Stimulated activated naive CD8-positive, alpha-beta T cell treated with anti-CD3 and anti-CD28 coated beads, Interleukin-15, Interleukin-2, amounts not matched to agents 100 ng/mL and 50 ng/mL, for 24 hours (primary cell): ENCODE results near the gene HS6ST3.
"Not testable (repeated sequence)": the region's sequence is repeated elsewhere in the genome, so short reads cannot be mapped to it uniquely, and the experiment has no call there.

Experiments used
- H3K27ac Mint-ChIP-seq: one replicate; pipeline ENCODE4 v1.8.0; 2021; ENCODE audit warnings: mild to moderate bottlenecking, mixed read lengths
- H3K27me3 Mint-ChIP-seq: one replicate; pipeline ENCODE4 v1.8.0; 2021; ENCODE audit warnings: mixed read lengths
- H3K36me3 Mint-ChIP-seq: one replicate; pipeline ENCODE4 v1.8.0; 2021; ENCODE audit warnings: low read depth, mixed read lengths
- H3K4me1 Mint-ChIP-seq: one replicate; pipeline ENCODE4 v1.8.0; 2021; ENCODE audit warnings: low read depth, mixed read lengths
- H3K4me3 Mint-ChIP-seq: one replicate; pipeline ENCODE4 v1.8.0; 2021; ENCODE audit warnings: mild to moderate bottlenecking, mixed read lengths
- H3K9me3 Mint-ChIP-seq: one replicate; pipeline ENCODE4 v1.8.0; 2021; ENCODE audit warnings: mixed read lengths

Gene HS6ST3

DNA sequence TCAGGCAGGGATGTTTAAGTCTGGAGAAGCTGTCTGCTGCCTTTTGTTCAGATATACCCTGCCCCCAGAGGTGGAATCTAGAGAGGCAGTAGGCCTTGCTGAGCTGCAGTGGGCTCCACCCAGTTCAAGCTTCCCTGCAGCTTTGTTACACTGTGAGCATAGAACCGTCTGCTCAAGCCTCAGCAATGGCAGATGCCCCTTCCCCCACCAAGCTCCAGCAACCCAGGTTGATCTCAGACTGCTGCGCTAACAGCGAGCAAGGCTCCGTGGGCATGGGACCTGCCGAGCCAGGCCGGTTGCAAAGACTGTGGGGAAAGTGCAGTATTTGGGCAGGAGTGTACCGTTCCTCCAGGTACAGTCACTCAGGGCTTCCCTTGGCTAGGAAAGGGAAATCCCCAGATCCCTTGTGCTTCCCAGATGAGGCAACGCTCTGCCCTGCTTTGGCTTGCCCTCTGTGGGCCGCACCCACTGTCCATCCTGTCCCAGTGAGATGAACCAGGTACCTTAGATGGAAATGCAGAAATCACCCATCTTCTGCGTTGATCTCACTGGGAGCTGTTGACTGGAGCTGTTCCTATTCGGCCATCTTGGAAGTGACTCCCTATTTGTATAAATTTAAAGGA lies 434.6 kb downstream of the HS6ST3 start:
- not testable (repeated sequence) for H3K4me1 Mint-ChIP-seq, H3K4me3 Mint-ChIP-seq
- peaks cover 14% of the 10 kb centered on the region for H3K9me3 Mint-ChIP-seq

DNA sequence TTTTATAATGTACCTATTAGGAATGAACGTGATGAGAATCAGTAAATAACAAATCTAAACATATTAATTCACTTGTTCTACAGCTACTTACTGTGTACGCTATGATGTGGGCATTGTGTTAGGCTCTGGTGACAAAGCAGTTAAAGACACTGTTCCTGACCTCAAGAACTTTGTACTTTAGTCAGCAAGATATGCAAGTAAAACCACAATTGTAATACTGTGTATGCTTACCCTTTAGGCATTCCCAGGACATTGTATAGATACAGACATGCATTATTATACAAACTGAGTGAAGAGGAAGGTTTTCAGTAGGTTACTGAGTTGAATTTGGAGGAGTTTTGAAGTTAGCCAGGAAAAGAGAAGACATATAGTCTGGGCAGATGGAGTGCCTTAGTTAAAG lies 435.8 kb downstream of the HS6ST3 start:
- Mint-ChIP-seq H3K27me3 (no peaks in the 10 kb centered on the region), H3K27ac (no peak overlapping the region), H3K4me3 (no peak overlapping the region), H3K9me3 (peaks cover 14% of the 10 kb centered on the region), H3K4me1 (no peaks in the 10 kb centered on the region), H3K36me3 (no peaks in the 10 kb centered on the region)

More for the DNA sequence above, 434.6 kb downstream of the HS6ST3 start:
- H3K27me3 Mint-ChIP-seq, H3K27ac Mint-ChIP-seq, H3K36me3 Mint-ChIP-seq: not testable (repeated sequence)

DNA sequence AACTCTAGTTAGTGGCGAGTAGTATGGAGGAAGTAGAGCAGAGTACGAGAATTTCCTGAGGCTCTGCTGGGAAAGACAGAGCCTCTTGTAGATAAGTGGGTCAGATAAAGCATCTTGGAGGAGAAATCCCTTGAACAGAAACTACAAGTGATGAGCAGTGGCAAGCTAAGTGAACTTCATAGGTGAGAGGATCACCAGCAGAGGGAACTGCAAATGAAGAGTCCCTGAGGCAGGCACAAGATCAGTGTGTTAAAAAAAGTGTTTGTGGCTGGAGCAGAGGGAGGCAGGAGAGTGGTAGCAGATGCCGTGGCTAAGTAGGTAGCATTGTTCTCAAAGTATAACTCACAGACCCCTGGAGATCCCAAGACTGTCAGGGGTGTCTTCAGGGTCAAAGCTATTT lies 437.6 kb downstream of the HS6ST3 start:
- no peak overlapping the region for H3K4me3 Mint-ChIP-seq
- H3K27ac Mint-ChIP-seq, result no peak overlapping the region
- no peaks in the 10 kb centered on the region for H3K27me3 Mint-ChIP-seq
- H3K36me3 Mint-ChIP-seq, result no peaks in the 10 kb centered on the region
- no peaks in the 10 kb centered on the region for H3K4me1 Mint-ChIP-seq
- H3K9me3 Mint-ChIP-seq, result peaks cover 7% of the 10 kb centered on the region

DNA sequence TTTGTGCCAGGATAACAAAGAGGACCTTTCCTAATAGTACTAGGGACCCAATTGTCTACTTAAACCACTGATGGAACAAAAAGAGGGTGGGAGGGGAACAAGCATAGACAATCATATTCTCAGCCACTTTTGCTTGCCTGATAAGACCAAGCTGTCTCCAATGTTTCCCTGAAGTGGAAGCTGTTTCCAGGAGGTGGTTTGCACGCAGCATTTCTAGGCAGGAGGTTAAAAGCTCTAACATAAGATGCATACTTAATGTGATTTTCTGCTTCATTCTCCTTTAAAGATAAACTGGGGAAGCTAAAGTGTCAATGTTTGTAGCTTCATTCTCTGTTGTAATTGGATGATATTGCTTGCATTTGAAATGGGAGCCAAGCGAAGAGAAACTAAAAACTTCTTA lies 442.9 kb downstream of the HS6ST3 start:
- Mint-ChIP-seq H3K36me3 (no peaks in the 10 kb centered on the region), H3K4me3 (no peak overlapping the region), H3K9me3 (no peaks in the 10 kb centered on the region), H3K27me3 (no peaks in the 10 kb centered on the region), H3K27ac (no peak overlapping the region), H3K4me1 (no peaks in the 10 kb centered on the region)

DNA sequence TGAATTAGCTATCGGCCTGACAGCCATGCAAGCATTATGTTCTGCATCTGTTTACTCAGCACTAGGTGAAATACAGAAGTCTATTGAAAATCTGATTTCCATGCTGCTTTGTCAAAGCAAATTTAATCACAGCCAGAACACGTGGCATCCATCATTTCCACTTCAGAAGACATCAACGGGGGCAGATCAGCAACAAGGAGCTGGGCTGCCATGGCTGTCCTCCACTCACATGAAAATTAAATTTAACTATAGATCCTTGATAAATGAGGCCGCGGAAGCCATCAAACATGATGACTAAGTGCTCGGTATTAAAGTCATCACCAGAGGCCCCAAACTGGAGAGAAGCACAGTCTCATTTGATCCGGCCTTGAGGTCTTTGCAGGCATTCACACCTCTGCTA lies 443.5 kb downstream of the HS6ST3 start:
- no peaks in the 10 kb centered on the region for H3K9me3 Mint-ChIP-seq
- no peak overlapping the region for H3K27ac Mint-ChIP-seq
- H3K4me1 Mint-ChIP-seq, result no peaks in the 10 kb centered on the region
- H3K4me3 Mint-ChIP-seq, result no peak overlapping the region
- H3K27me3 Mint-ChIP-seq, result no peaks in the 10 kb centered on the region
- no peaks in the 10 kb centered on the region for H3K36me3 Mint-ChIP-seq

DNA sequence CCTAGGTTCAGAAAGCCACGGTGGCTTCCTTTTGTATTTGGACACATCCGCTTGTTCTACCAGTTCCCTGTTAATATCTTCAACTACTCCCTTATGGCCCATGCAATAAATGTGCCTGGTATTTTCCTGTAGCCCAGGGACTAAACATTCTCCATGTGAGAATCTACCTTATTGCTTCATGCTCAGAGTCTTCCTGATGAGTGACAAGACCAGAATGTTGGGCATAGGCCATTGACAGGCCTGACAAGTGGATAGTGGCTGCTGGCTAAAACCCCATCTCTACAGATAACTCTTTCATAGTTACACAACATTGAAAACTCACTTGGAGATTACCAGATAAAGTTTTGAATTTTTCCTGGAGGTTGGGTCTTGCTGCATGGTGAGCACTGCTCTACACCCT lies 449.9 kb downstream of the HS6ST3 start:
- H3K4me3 Mint-ChIP-seq, result no peak overlapping the region

DNA sequence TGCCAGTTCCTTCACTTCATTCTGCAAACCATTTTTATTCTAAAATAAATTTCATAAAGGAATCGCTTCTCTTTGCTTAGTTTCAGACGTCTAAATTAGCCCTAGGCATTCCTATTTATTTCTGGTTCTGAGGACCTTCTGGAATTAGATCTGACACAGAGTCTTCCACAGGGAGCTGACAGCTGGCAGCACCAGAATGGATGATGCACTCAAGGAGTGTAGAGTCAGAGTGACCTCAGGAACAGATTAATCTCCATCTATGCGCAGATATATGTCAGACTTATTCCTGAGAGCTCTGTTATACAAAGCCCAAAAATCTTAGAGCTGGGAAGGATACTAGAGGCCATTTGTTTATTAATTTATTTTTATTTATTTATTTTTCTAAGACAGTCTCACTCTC lies 450.8 kb downstream of the HS6ST3 start:
- no peak overlapping the region for H3K27ac Mint-ChIP-seq
- H3K27me3 Mint-ChIP-seq, result no peaks in the 10 kb centered on the region
- no peaks in the 10 kb centered on the region for H3K36me3 Mint-ChIP-seq
- H3K4me3 Mint-ChIP-seq, result no peak overlapping the region
- H3K9me3 Mint-ChIP-seq, result no peaks in the 10 kb centered on the region
- H3K4me1 Mint-ChIP-seq, result no peaks in the 10 kb centered on the region

More for the DNA sequence above, 449.9 kb downstream of the HS6ST3 start:
- Mint-ChIP-seq H3K4me1 (no peaks in the 10 kb centered on the region), H3K27ac (no peak overlapping the region), H3K9me3 (no peaks in the 10 kb centered on the region), H3K27me3 (no peaks in the 10 kb centered on the region), H3K36me3 (no peaks in the 10 kb centered on the region)

DNA sequence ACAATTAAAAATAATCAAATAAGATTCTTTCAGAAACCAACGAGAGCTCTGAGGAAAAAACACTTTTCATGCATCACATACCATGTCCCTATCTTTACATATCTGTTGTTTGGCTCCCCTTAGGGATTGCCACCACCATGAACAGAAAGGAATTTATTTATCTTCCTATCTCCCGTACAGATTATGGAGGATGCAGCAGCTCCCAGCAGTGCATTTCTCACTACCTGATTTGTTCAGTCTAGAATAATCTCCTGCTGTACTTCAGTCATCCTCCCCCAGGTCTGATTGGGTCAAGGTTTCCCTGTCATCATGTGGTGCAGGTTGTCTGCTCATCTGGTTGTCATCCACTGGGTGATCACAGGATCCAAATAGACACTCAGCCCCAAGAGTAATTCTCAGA lies 453.1 kb downstream of the HS6ST3 start:
- no peak overlapping the region for H3K4me3 Mint-ChIP-seq
- no peak overlapping the region for H3K27ac Mint-ChIP-seq
- no peaks in the 10 kb centered on the region for H3K27me3 Mint-ChIP-seq
- no peaks in the 10 kb centered on the region for H3K36me3 Mint-ChIP-seq
- no peaks in the 10 kb centered on the region for H3K9me3 Mint-ChIP-seq
- no peaks in the 10 kb centered on the region for H3K4me1 Mint-ChIP-seq

DNA sequence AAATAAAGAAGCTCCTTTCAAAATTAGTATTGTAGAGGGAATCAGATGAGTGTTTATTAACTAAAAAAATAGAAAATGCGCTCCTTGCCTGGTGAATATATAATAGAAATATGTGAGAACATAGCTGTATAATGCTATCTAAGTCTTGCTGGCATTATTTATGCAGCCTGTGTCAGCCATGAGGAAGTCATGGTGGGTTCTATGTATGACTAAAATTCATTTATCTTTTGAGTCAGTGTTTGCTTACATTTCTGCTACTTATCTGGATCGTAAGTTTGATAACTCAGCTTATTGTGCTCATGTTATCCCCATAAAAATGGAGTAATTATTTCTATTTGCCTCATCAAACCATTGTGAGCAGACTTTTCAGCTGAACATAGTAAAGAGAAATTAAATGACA lies 455.1 kb downstream of the HS6ST3 start:
- no peak overlapping the region for H3K27ac Mint-ChIP-seq
- no peak overlapping the region for H3K4me3 Mint-ChIP-seq
- H3K9me3 Mint-ChIP-seq, result peaks cover 8% of the 10 kb centered on the region
- H3K4me1 Mint-ChIP-seq, result no peaks in the 10 kb centered on the region
- H3K27me3 Mint-ChIP-seq, result no peaks in the 10 kb centered on the region
- no peaks in the 10 kb centered on the region for H3K36me3 Mint-ChIP-seq

DNA sequence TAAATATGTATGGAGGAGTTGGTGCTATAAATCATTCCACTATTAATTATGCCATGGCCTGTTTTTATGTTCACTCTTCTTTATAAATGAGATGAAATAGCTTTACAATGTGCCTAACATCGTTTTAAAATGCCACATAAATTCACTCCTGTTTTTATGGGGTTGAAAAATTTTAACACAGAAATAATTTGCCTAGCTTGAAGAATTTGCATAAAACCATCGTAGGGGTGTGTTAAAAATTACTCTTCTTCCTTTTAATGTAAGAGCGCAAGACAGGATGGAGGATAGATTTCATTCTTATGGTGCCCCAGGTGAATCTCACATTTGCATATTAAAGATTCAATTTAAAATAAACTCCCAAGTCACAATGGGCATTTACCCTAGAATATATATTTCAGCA lies 456.6 kb downstream of the HS6ST3 start:
- Mint-ChIP-seq H3K4me1 (no peaks in the 10 kb centered on the region), H3K36me3 (no peaks in the 10 kb centered on the region), H3K9me3 (peaks cover 11% of the 10 kb centered on the region), H3K27ac (no peak overlapping the region), H3K4me3 (no peak overlapping the region), H3K27me3 (no peaks in the 10 kb centered on the region)

DNA sequence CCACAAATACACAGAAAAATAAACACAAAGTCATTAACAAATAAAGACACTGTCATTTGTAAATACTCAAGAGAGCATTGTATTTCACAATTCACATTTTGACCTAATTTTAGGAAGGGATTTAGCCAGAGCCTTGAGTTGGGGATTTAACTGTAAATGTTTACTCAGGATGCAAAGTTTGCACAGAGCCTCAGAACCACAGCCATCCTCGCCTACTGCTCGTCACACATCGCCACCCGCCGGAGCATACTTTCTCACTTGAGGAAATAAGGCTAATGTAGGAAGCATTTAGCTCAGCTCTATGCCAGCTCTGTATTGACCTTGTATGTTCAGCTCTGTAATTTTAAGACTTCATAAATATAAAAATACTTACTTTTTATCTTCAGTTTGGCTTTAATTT lies 461.6 kb downstream of the HS6ST3 start:
- peaks cover 15% of the 10 kb centered on the region for H3K9me3 Mint-ChIP-seq
- H3K4me3 Mint-ChIP-seq, result no peak overlapping the region
- no peaks in the 10 kb centered on the region for H3K36me3 Mint-ChIP-seq
- H3K4me1 Mint-ChIP-seq, result no peaks in the 10 kb centered on the region
- no peaks in the 10 kb centered on the region for H3K27me3 Mint-ChIP-seq
- H3K27ac Mint-ChIP-seq, result no peak overlapping the region

DNA sequence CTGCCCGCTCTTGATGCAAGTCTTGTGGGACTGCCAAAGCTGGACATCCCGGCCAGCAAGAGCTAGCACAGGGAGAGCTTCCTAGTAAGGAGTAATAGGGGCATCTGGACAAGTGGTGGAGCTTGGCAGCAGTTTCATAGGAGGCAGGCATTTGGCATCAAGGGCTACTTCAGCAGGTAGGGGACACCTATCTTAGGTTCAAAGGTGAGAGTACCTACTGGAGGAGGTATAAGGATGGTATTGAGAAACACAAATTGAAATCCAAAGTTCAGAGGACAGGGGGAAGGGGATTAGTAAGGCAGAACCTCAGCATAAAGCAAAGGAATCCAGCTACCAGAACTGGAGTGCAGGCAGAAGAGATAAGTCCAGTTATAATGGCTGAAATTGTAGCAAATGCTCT lies 462.7 kb downstream of the HS6ST3 start:
- Mint-ChIP-seq H3K4me1 (no peaks in the 10 kb centered on the region), H3K27ac (no peak overlapping the region), H3K36me3 (no peaks in the 10 kb centered on the region), H3K4me3 (no peak overlapping the region), H3K9me3 (peaks cover 15% of the 10 kb centered on the region), H3K27me3 (no peaks in the 10 kb centered on the region)

DNA sequence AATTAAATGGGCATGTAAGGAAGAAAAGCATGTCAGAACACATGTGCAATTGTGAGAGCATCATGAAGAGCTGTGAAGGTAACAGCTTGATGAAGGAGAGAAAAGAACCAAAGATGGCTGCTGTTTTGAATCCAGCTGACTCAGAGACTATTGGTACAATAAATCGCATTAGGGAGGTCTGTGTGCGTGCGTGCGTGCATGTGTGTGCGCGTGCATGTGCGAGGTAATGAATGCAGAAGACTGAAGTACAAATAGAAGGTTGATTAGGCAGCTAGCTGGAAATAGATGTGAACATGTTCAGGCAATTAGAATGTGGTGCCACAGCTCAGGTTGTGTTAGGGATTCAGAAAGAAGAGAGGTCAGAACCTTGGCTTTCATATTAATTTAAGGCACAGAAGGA lies 463.9 kb downstream of the HS6ST3 start:
- H3K4me3 Mint-ChIP-seq, result no peak overlapping the region
- no peak overlapping the region for H3K27ac Mint-ChIP-seq
- no peaks in the 10 kb centered on the region for H3K36me3 Mint-ChIP-seq
- no peaks in the 10 kb centered on the region for H3K27me3 Mint-ChIP-seq
- peaks cover 10% of the 10 kb centered on the region for H3K9me3 Mint-ChIP-seq
- H3K4me1 Mint-ChIP-seq, result no peaks in the 10 kb centered on the region

DNA sequence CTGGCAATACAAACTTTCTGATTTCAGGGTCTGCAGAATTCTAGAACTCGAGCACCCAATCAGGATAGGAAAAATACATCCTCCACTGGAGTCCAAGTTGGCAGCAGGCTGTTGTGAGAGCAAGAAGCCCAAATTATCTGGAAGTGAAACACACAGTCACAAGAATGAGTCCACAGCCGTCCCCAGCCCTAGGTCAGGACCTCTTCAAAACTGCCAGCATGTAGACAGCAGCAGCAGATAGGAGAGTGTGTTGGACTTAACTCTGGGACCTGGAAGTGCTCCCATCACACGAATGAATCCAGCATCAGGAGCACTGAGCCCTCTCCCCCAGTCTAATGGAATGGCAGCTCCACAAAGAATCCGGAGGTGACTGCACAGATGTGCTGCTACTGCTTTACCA lies 483.7 kb downstream of the HS6ST3 start:
- Mint-ChIP-seq H3K27me3 (no peaks in the 10 kb centered on the region), H3K9me3 (peaks cover 14% of the 10 kb centered on the region), H3K4me1 (no peaks in the 10 kb centered on the region), H3K27ac (no peak overlapping the region), H3K4me3 (no peak overlapping the region), H3K36me3 (no peaks in the 10 kb centered on the region)

DNA sequence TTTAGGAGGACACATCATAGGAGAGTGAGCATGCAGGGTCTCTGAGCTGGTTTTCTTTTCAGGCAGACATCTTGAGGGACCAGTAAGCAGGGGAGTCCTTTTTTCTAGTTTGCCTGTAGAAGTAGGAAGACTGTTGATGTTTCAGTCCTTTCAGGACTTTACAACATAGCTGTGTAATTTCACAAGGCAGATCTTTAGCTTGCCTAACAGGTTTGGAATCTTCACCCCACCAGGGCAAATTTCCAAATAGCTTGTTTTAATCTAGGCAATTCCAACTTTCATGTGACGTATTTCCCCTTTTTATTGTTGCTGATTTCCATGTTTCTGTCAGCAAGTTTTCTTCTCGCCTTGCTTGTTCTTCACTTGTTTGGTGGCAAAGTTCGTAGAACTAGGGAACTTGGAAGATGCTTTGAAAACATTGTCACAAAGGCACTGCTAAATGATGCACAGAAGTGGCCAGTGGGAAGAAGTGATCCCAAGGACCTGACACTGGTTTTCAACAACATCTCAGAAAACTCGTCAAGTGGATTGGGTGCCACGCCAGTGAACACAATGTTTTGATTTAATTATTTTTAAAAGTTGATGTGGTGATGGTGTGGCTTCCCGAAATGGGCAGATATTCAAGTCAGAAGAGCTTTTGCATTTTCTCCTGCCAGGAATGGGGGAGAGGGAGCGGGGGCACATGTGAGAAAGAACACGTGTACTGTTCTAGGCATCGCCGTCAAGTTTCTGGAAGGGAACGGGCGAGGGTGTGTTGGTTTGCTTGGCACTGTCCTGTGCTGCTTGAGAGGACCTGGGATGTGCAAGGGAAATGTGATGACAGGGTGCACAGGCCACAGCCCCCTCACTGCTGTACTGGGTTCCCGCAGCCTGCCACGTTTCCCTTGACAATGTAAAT lies 485.8 kb downstream of the HS6ST3 start:
- H3K36me3 Mint-ChIP-seq, result no peaks in the 10 kb centered on the region
- H3K9me3 Mint-ChIP-seq, result peaks cover 14% of the 10 kb centered on the region
- H3K27ac Mint-ChIP-seq, result no peak overlapping the region
- H3K4me1 Mint-ChIP-seq, result no peaks in the 10 kb centered on the region
- no peak overlapping the region for H3K4me3 Mint-ChIP-seq
- no peaks in the 10 kb centered on the region for H3K27me3 Mint-ChIP-seq

DNA sequence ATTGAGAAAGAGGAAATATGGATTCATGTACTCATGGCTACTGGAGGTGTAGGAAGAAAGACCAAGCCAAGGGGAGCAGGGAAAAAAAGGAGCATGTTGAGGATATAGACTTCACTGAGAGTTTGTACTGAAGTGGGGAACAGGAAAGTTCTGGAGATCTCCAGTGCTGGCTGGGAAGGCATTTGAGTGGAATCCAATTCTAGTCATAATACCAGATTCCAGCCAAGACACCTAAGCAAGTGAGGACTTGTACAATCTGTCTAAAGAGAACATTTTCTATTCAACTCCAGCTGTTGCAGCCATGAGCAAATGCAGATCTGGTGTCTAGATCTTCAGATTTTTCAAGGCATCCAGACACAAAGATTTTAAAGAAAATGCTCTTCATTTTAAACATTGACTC lies 491.8 kb downstream of the HS6ST3 start:
- H3K36me3 Mint-ChIP-seq, result no peaks in the 10 kb centered on the region

More for the DNA sequence above, 491.8 kb downstream of the HS6ST3 start:
- Mint-ChIP-seq H3K9me3 (peaks cover 25% of the 10 kb centered on the region), H3K27me3 (no peaks in the 10 kb centered on the region), H3K4me1 (no peaks in the 10 kb centered on the region), H3K4me3 (no peak overlapping the region), H3K27ac (no peak overlapping the region)
